Caco-2 (cell line): ENCODE data around the gene FOXD2. TPM values are rescaled to one million over a fixed set of nuclear protein-coding genes. Genes with fewer than 3 reads are reported as not detected.

Experiments
- BruUV-seq: library from RNA; stranded (reverse); fragments of 400-500 nt; replicated peaks from 2 replicates; lab custom pipeline; 2021; lab: Mats Ljungman, UMichigan
- CTCF ChIA-PET: fragments of 300-600 bp; sonication (Branson Sonifier 250); formaldehyde crosslinking; loops from one replicate; lab custom pipeline; 2022; ENCODE audit warnings: antibody characterized with exemption; lab: Charles Lee
- POLR2A ChIA-PET: fragments of 300-600 bp; sonication (Branson Sonifier 250); formaldehyde crosslinking; loops from one replicate; lab custom pipeline; 2022; ENCODE audit warnings: antibody characterized with exemption; lab: Charles Lee
- DNase-seq, 2 experiments: peaks; one replicate each; pipeline versions ENCODE4 v3.0.0 to v3.0.0-alpha.2; 2020 to 2022
- H3K27me3 ChIP-seq: replicated peaks from 2 replicates; pipeline ENCODE4 v1.6.0; 2011; ENCODE audit warnings: low read length; ENCODE audit not compliant: control insufficient read depth, insufficient read depth
- H3K36me3 ChIP-seq: 2 replicates; pipeline ENCODE4 v1.5.1; 2011; ENCODE audit warnings: low read length; ENCODE audit not compliant: control insufficient read depth, insufficient read depth
- H3K4me1 ChIP-seq: fragments of 250-450 bp; sonication (Bioruptor Pico); 2 replicates; pipeline ENCODE4 v1.5.1; 2020; ENCODE audit warnings: mild to moderate bottlenecking
- H3K4me3 ChIP-seq: 2 replicates; pipeline ENCODE4 v1.5.1; 2011; ENCODE audit warnings: low read depth, mild to moderate bottlenecking, control low read depth, low read length
- H3K9me3 ChIP-seq: fragments of 250-450 bp; sonication (Bioruptor Pico); 2 replicates; pipeline ENCODE4 v1.5.1; 2020; ENCODE audit warnings: mild to moderate bottlenecking, moderate library complexity
- H3K27ac Mint-ChIP-seq: one replicate; pipeline ENCODE4 v1.8.0; 2022; ENCODE audit warnings: mixed read lengths; ENCODE audit not compliant: unreplicated experiment
- H3K27me3 Mint-ChIP-seq: one replicate; pipeline ENCODE4 v1.8.0; 2022; ENCODE audit warnings: mixed read lengths; ENCODE audit not compliant: insufficient read depth, unreplicated experiment
- H3K36me3 Mint-ChIP-seq: one replicate; pipeline ENCODE4 v1.8.0; 2022; ENCODE audit warnings: mild to moderate bottlenecking, mixed read lengths; ENCODE audit not compliant: insufficient read depth, unreplicated experiment
- H3K4me1 Mint-ChIP-seq: one replicate; pipeline ENCODE4 v1.8.0; 2022; ENCODE audit warnings: low read depth, mixed read lengths; ENCODE audit not compliant: unreplicated experiment
- H3K4me3 Mint-ChIP-seq: one replicate; pipeline ENCODE4 v1.8.0; 2022; ENCODE audit warnings: mild to moderate bottlenecking, moderate library complexity, mixed read lengths; ENCODE audit not compliant: unreplicated experiment
- H3K9me3 Mint-ChIP-seq: one replicate; pipeline ENCODE4 v1.8.0; 2022; ENCODE audit warnings: mixed read lengths; ENCODE audit not compliant: unreplicated experiment
- intact Hi-C: fragments of 100-400 bp; cut with micrococcal nuclease; formaldehyde crosslinking; loops from one replicate; pipeline ENCODE4 v1.10.0; 2022; ENCODE audit not compliant: unreplicated experiment
- total RNA-seq: library from RNA; stranded (reverse); gene quantifications from 2 replicates; pipeline ENCODE4 v1.2.3, GENCODE V29; 2022
- TF ChIP-seq, protein P1 (sequence below), 2 experiments: fragments of 200-600 bp in 1 of 2; IDR thresholded peaks; 1 replicate in 1 of 2; 2 replicates in 1 of 2; pipeline versions ENCODE4 v1.5.1 to v1.8.0; 2011 to 2022; ENCODE audit warnings: antibody characterized with exemption in 1 of 2, control low read depth in 1 of 2, inconsistent platforms in 1 of 2, low read depth in 1 of 2, low read length in 1 of 2, mild to moderate bottlenecking in 1 of 2, moderate library complexity in 1 of 2; ENCODE audit not compliant: insufficient read depth in 1 of 2, severe bottlenecking in 1 of 2, unreplicated experiment in 1 of 2

Gene FOXD2
- total RNA-seq, 1 experiment from 2014 or later: 4.6 TPM

DNA sequence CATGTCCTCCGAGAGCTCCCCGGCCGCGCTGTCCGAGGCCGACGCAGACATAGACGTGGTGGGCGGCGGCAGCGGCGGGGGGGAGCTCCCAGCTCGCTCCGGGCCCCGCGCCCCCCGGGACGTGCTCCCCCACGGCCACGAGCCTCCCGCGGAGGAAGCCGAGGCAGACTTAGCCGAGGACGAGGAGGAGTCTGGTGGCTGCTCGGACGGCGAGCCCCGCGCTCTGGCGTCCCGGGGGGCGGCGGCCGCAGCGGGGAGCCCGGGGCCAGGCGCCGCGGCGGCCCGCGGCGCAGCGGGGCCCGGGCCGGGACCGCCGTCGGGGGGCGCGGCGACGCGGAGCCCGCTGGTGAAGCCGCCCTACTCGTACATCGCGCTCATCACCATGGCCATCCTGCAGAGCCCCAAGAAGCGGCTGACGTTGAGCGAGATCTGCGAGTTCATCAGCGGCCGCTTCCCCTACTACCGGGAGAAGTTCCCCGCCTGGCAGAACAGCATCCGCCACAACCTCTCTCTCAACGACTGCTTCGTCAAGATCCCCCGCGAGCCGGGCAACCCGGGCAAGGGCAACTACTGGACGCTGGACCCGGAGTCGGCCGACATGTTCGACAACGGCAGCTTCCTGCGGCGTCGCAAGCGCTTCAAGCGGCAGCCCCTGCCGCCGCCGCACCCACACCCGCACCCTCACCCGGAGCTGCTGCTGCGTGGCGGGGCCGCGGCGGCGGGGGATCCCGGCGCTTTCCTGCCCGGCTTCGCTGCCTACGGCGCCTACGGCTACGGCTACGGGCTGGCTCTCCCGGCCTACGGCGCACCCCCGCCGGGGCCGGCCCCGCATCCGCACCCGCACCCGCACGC is 547 bp downstream of the FOXD2 start:
- ChIA-PET POLR2A (interaction anchor here (0.6 to 1.6 kb wide), 15 partner anchors 14 to 1916 kb away, joined by 3 to 23 read pairs (median 5); partner anchors contain the start of gene PRDX1), CTCF (interaction anchor here (0.6 to 3.5 kb wide), 39 partner anchors 11 to 371 kb away, joined by 3 to 71 read pairs (median 5); partner anchors contain the start of genes CMPK1 and STIL)
- no peak overlapping the region for H3K27ac Mint-ChIP-seq
- H3K4me1 Mint-ChIP-seq: no peaks in the 10 kb centered on the region
- intact Hi-C loops: loop anchor here (5.0 kb wide), 1 partner anchor 51 kb away; no protein-coding TSS in a partner anchor
- no peaks in the 10 kb centered on the region for H3K9me3 Mint-ChIP-seq
- Histone ChIP-seq H3K4me3 (peak overlapping the region; percentile 78), H3K4me1 (no peaks in the 10 kb centered on the region), H3K9me3 (no peaks in the 10 kb centered on the region), H3K27me3 (no peaks in the 10 kb centered on the region), H3K36me3 (no peaks in the 10 kb centered on the region)
- H3K36me3 Mint-ChIP-seq: no peaks in the 10 kb centered on the region
- DNase-seq: peak in 1 of 2 experiments; percentile 14
- peak overlapping the region; percentile 84 for H3K4me3 Mint-ChIP-seq
- H3K27me3 Mint-ChIP-seq: no peaks in the 10 kb centered on the region
- no TSS peak for BruUV-seq
- TF ChIP-seq, protein P1, sequence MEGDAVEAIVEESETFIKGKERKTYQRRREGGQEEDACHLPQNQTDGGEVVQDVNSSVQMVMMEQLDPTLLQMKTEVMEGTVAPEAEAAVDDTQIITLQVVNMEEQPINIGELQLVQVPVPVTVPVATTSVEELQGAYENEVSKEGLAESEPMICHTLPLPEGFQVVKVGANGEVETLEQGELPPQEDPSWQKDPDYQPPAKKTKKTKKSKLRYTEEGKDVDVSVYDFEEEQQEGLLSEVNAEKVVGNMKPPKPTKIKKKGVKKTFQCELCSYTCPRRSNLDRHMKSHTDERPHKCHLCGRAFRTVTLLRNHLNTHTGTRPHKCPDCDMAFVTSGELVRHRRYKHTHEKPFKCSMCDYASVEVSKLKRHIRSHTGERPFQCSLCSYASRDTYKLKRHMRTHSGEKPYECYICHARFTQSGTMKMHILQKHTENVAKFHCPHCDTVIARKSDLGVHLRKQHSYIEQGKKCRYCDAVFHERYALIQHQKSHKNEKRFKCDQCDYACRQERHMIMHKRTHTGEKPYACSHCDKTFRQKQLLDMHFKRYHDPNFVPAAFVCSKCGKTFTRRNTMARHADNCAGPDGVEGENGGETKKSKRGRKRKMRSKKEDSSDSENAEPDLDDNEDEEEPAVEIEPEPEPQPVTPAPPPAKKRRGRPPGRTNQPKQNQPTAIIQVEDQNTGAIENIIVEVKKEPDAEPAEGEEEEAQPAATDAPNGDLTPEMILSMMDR (IDR thresholded peaks at IDR 0.05; ENCODE audit: insufficient read depth in 1 of 2, low read depth in 1 of 2, low read length in 1 of 2, severe bottlenecking in 1 of 2, unreplicated experiment in 1 of 2): no peak

GRCh38 chr1:47439017-47439818 is 1.4 kb downstream of the FOXD2 start:
- peak overlapping the region; percentile 27 for H3K4me3 Mint-ChIP-seq
- ChIA-PET POLR2A (no interaction called here), CTCF (interaction anchor here (3.1 kb wide), 1 partner anchor 38 kb away, joined by 71 read pairs; no protein-coding TSS in a partner anchor)
- TF ChIP-seq, protein P1 (IDR thresholded peaks at IDR 0.05; ENCODE audit: insufficient read depth in 1 of 2, low read depth in 1 of 2, low read length in 1 of 2, severe bottlenecking in 1 of 2, unreplicated experiment in 1 of 2): no peak
- intact Hi-C loops: loop anchor here (5.0 kb wide), 1 partner anchor 52 kb away; no protein-coding TSS in a partner anchor
- no peaks in the 10 kb centered on the region for H3K27me3 Mint-ChIP-seq
- BruUV-seq: no TSS peak
- Histone ChIP-seq H3K4me1 (no peaks in the 10 kb centered on the region), H3K36me3 (no peaks in the 10 kb centered on the region), H3K9me3 (no peaks in the 10 kb centered on the region), H3K4me3 (no peak overlapping the region), H3K27me3 (no peaks in the 10 kb centered on the region)
- H3K36me3 Mint-ChIP-seq: no peaks in the 10 kb centered on the region
- DNase-seq: no peak
- H3K4me1 Mint-ChIP-seq: no peaks in the 10 kb centered on the region
- no peaks in the 10 kb centered on the region for H3K9me3 Mint-ChIP-seq
- no peak overlapping the region for H3K27ac Mint-ChIP-seq
